GM06990 (cell line): Measurements from ENCODE around the gene PRSS57.
"Not testable (repeated sequence)": the region's sequence is repeated elsewhere in the genome, so short reads cannot be mapped to it uniquely, and the experiment has no call there.

ENCODE experiments used
- DNase-seq: peaks from one replicate; pipeline ENCODE4 v3.0.0-alpha.2; 2011; ENCODE audit not compliant: insufficient read length; ENCODE audit errors: extremely low read depth
- H3K27me3 ChIP-seq: replicated peaks from 2 replicates; pipeline ENCODE4 v1.6.0; 2011; ENCODE audit warnings: low read length; ENCODE audit not compliant: control insufficient read depth, insufficient read depth
- H3K36me3 ChIP-seq: 2 replicates; pipeline ENCODE4 v1.5.1; 2011; ENCODE audit warnings: low read length; ENCODE audit not compliant: control insufficient read depth, insufficient read depth
- H3K4me3 ChIP-seq: replicated peaks from 2 replicates; pipeline ENCODE4 v1.5.1; 2011; ENCODE audit warnings: low read depth, mild to moderate bottlenecking, control low read depth, low read length
- TF ChIP-seq, protein P1 (sequence below): IDR thresholded peaks from 2 replicates; pipeline ENCODE4 v1.5.1; 2011; ENCODE audit warnings: low read length, control low read depth, mild to moderate bottlenecking, inconsistent platforms; ENCODE audit not compliant: insufficient read depth, poor library complexity, severe bottlenecking

The PRSS57 gene

DNA sequence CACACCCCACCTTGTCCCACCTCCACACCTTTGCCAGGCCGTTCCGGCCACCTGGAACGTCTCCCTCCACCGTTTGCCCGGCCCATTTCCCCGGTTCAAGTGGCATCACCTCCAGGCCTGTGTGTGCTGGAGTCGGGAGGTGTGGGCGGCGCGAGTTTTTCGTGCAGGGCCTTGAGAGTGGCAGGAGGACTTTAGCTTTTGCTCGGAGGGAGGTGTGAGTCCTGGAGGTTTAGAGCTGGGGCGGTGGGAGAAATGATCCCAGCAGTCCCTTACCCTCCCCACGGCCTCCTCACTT, 9.1 kb upstream of the PRSS57 start:
- no peaks in the 10 kb centered on the region; the same call in 1 of the 2 replicates for H3K27me3 ChIP-seq

DNA sequence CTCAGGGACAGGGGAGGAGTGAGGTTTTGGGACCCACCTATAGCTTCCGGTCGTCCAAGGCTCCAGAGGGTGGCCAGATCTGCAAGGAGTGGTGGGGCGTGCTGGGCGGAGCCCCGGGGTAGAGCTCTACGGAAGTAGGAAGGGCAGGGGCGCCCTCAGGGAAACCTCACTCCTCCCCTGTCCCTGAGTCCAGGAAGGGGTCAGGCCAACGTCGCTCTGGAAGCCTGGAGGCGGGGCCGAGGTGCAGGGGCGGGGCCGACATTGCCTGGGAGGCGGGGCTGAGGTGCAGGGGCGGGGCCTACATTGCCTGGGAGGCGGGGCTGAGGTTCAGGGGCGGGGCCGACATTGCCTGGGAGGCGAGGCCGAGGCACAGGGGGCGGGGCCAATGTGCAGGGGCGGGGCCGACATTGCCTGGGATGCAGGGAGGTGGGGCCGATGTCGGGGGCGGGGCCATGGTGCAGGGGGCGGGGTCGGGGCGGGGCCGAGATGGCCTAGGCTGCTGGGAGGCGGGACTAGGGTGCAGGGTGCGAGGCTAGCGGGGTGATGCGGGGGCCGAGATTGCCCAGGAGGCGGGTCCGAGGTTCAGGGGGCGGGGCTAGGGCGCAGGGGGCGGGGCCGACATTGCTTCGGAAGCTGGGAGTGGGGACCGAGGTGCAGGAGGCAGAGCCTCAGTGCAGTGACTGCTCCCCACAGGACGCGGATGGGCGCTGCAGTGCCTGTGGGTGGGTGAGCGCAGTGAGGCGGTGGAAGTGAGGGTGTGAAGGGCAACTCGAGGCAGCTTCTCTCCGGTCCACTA, 8.6 kb upstream of the PRSS57 start:
- H3K4me3 ChIP-seq: no peak overlapping the region
- TF ChIP-seq, protein P1, sequence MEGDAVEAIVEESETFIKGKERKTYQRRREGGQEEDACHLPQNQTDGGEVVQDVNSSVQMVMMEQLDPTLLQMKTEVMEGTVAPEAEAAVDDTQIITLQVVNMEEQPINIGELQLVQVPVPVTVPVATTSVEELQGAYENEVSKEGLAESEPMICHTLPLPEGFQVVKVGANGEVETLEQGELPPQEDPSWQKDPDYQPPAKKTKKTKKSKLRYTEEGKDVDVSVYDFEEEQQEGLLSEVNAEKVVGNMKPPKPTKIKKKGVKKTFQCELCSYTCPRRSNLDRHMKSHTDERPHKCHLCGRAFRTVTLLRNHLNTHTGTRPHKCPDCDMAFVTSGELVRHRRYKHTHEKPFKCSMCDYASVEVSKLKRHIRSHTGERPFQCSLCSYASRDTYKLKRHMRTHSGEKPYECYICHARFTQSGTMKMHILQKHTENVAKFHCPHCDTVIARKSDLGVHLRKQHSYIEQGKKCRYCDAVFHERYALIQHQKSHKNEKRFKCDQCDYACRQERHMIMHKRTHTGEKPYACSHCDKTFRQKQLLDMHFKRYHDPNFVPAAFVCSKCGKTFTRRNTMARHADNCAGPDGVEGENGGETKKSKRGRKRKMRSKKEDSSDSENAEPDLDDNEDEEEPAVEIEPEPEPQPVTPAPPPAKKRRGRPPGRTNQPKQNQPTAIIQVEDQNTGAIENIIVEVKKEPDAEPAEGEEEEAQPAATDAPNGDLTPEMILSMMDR: no peak
- peak; percentile 56 for DNase-seq
- H3K36me3 ChIP-seq: no peaks in the 10 kb centered on the region
- H3K27me3 ChIP-seq: no peaks in the 10 kb centered on the region; the same call in 1 of the 2 replicates

More for the DNA sequence above, 9.1 kb upstream of the PRSS57 start:
- TF ChIP-seq, protein P1: no peak
- Histone ChIP-seq H3K4me3 (no peak overlapping the region), H3K36me3 (no peaks in the 10 kb centered on the region)
- no peak for DNase-seq

DNA sequence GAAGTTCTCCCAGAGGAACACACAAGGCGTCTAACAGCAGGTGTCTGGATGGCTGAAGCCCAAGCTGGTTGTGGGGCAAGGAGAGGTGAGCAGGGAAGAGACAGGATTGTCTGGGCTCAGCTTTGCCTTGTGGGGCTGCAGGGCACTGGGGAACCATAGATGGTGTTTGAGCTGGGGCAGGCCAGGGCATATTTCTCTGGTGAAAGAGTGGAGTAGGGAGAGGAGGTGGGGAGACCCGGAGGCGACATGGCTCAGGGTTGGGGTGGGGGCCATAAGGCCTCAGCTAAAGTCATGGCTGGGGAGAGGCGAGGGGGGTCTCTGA, 8.0 kb upstream of the PRSS57 start:
- TF ChIP-seq, protein P1: no peak
- Histone ChIP-seq H3K36me3 (no peaks in the 10 kb centered on the region), H3K4me3 (no peak overlapping the region), H3K27me3 (no peaks in the 10 kb centered on the region; the same call in 1 of the 2 replicates)
- no peak for DNase-seq

DNA sequence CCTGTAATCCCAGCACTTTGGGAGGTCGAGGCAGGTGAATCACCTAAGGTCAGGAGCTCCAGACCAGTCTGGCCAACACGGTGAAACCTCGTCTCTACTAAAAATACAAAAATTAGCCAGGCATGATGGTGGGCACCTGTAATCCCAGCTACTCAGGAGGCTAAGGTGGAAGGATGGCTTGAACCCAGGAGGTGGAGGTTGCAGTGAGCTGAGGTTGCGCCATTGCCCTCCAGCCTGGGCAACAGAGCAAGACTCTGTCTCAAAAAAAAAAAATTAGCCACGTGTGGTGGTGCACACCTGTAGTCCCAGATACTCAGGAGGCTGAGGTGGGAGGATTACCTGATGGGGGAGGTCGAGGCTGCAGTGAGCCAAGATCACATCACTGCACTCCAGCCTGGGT, 7.6 kb upstream of the PRSS57 start:
- H3K4me3 ChIP-seq, DNase-seq, H3K36me3 ChIP-seq, H3K27me3 ChIP-seq: not testable (repeated sequence)

DNA sequence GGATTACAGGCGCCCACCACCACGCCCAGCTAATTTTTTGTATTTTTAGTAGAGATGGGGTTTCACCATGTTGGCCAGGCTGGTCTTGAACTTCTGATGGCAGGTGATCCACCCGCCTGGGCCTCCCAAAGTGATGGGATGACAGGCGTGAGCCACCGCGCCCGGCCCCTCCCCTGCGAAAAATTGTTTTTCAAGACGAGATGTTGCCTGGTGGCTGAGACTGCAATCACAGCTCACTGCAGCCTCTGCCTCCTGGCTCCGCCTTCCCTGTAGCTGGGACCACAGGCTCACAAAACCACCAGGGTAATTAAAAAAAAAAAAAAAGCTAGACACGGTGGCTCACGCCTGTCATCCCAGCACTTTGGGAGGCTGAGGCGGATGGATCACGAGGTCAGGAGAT, 4.6 kb upstream of the PRSS57 start:
- H3K36me3 ChIP-seq, DNase-seq, H3K4me3 ChIP-seq, H3K27me3 ChIP-seq: not testable (repeated sequence)

DNA sequence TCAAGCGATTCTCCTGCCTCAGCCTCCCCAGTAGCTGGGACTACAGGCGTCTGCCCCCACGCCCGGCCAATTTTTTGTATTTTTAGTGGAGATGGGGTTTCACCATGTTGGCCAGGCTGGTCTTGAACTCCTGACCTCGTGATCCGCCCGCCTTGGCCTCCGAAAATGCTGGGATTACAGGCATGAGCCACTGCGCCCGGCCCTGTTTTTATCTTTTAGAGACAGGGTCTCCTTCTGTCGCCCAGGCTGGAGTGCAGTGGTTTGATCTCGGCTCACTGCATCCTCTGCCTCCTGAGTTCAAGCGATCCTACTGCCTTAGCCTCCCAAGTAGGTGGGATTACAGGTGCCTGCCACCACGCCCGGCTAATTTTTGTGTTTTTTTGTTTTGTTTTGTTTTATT, 3.3 kb upstream of the PRSS57 start:
- H3K27me3 ChIP-seq, DNase-seq, H3K4me3 ChIP-seq, H3K36me3 ChIP-seq: not testable (repeated sequence)

DNA sequence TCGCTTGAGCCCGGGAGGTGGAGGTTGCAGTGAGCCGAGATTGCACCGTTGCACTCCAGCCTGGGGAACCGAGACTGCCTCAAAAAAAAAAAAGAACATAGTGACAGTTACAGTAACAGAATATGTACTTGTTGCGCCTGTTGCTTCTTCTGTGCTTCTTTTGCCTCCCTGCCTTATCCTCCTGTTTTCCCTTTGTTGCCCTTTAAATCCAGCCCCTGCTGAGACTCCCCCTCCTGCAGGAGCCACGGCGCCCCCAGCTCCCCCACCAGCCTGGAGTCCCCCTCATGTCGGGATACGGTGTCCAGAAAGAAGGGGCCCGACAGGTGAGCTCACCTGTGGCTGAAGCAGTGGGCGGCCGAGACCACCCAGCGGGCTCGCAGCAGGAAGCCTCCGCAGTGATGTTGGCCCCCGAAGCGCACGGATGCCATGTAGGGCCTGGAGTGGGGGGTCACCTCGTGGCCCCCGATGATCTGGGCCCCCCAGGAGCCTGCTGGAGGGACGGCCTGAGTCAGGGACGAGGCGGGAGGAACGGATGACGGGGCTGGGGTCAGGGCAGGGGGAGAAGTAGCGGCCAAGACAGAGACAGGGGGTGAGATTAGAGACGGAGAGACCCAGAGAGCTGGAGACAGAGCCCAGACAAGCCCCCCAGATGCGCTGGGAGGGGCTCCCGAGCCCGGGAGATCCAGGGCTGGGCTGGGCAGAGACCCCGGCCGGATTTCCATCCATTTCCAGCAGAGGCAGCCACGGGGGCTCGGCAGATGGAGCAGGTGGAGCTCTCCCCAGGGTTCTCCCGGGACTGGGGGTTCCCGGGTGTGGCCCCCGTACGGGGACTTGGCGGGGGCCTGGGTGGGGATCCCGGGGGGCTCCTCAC, 536 bp downstream of the PRSS57 start:
- TF ChIP-seq, protein P1: no peak
- DNase-seq: no peak
- Histone ChIP-seq H3K27me3 (no peaks in the 10 kb centered on the region), H3K4me3 (no peak overlapping the region), H3K36me3 (no peaks in the 10 kb centered on the region)
